ENCODE measurements around the gene RUFY1. TPM values are rescaled to one million over a fixed set of nuclear protein-coding genes. Genes with fewer than 3 reads are reported as not detected.
A peak's percentile ranks its signal among the peaks of the same experiment; 100 is the strongest.
"Not testable (repeated sequence)": the region's sequence is repeated elsewhere in the genome, so short reads cannot be mapped to it uniquely, and the experiment has no call there.

RUFY1 gene
- total RNA-seq: 38.2 TPM

GRCh38 chr5:179550511-179551342 is at the start of gene RUFY1:
Gene RUFY1 (plus strand): TSS chr5:179550554. CDS start chr5:179550570, 16 bp downstream.
- DNase-seq (ENCODE audit: low read depth in 2 of 3, low spot score in 2 of 3): peak; percentile 73 to 84 (median 83)

GRCh38 chr5:179501997-179502396 is 48.4 kb upstream of the RUFY1 start:
- DNase-seq (ENCODE audit: low read depth in 2 of 3, low spot score in 2 of 3): not testable (repeated sequence)

- DNase-seq (ENCODE audit: low read depth in 2 of 3, low spot score in 2 of 3): not testable (repeated sequence)
Observed at GRCh38 chr5:179502420-179502819, 47.9 kb upstream of the RUFY1 start.

GRCh38 chr5:179504191-179504590 is 46.2 kb upstream of the RUFY1 start:
- DNase-seq (ENCODE audit: low read depth in 2 of 3, low spot score in 2 of 3): no peak

- DNase-seq (ENCODE audit: low read depth in 2 of 3, low spot score in 2 of 3): no peak
Observed at GRCh38 chr5:179504600-179505396, 45.6 kb upstream of the RUFY1 start.

GRCh38 chr5:179505636-179506261 is 44.6 kb upstream of the RUFY1 start:
- DNase-seq (ENCODE audit: low read depth in 2 of 3, low spot score in 2 of 3): no peak

GRCh38 chr5:179509239-179509638 is 41.1 kb upstream of the RUFY1 start:
- peak in 1 of 3 donors; percentile 19 for DNase-seq (ENCODE audit: low read depth in 2 of 3, low spot score in 2 of 3)

- DNase-seq (ENCODE audit: low read depth in 2 of 3, low spot score in 2 of 3): no peak
Observed at GRCh38 chr5:179509845-179510244, 40.5 kb upstream of the RUFY1 start.

- no peak for DNase-seq (ENCODE audit: low read depth in 2 of 3, low spot score in 2 of 3)
Observed at GRCh38 chr5:179512452-179513000, 37.8 kb upstream of the RUFY1 start.

GRCh38 chr5:179515501-179515900 is 34.9 kb upstream of the RUFY1 start:
- not testable (repeated sequence) for DNase-seq (ENCODE audit: low read depth in 2 of 3, low spot score in 2 of 3)

- DNase-seq (ENCODE audit: low read depth in 2 of 3, low spot score in 2 of 3): no peak
Observed at GRCh38 chr5:179516221-179516620, 34.1 kb upstream of the RUFY1 start.

- not testable (repeated sequence) for DNase-seq (ENCODE audit: low read depth in 2 of 3, low spot score in 2 of 3)
Observed at GRCh38 chr5:179517746-179518145, 32.6 kb upstream of the RUFY1 start.

GRCh38 chr5:179518369-179518768 is 32.0 kb upstream of the RUFY1 start:
- not testable (repeated sequence) for DNase-seq (ENCODE audit: low read depth in 2 of 3, low spot score in 2 of 3)

GRCh38 chr5:179519416-179520070 is 30.8 kb upstream of the RUFY1 start:
- not testable (repeated sequence) for DNase-seq (ENCODE audit: low read depth in 2 of 3, low spot score in 2 of 3)

GRCh38 chr5:179522107-179522506 is 28.2 kb upstream of the RUFY1 start:
- DNase-seq (ENCODE audit: low read depth in 2 of 3, low spot score in 2 of 3): not testable (repeated sequence)

GRCh38 chr5:179526978-179527377 is 23.4 kb upstream of the RUFY1 start:
- DNase-seq (ENCODE audit: low read depth in 2 of 3, low spot score in 2 of 3): no peak

- peak; percentile 26 to 89 (median 86) for DNase-seq (ENCODE audit: low read depth in 2 of 3, low spot score in 2 of 3)
Observed at GRCh38 chr5:179530069-179530998, 20.0 kb upstream of the RUFY1 start.

- no peak for DNase-seq (ENCODE audit: low read depth in 2 of 3, low spot score in 2 of 3)
Observed at GRCh38 chr5:179533024-179533423, 17.3 kb upstream of the RUFY1 start.

GRCh38 chr5:179533907-179534306 is 16.4 kb upstream of the RUFY1 start:
- no peak for DNase-seq (ENCODE audit: low read depth in 2 of 3, low spot score in 2 of 3)
